Trophoblast cell (in vitro differentiated cells and primary cell): ENCODE data around the gene PTPRCAP.
A peak's percentile ranks its signal among the peaks of the same experiment; 100 is the strongest.

Source experiments
- DNase-seq, 2 donors: peaks; one replicate each; pipeline ENCODE4 v3.0.0-alpha.2; 2016
- H2AFZ ChIP-seq: 2 replicates; pipeline ENCODE4 v1.6.1; 2013; ENCODE audit warnings: low read length, moderate library complexity, mild to moderate bottlenecking; ENCODE audit not compliant: insufficient read depth, poor library complexity
- H2AK5ac ChIP-seq: 2 replicates; pipeline ENCODE4 v1.6.1; 2013; ENCODE audit warnings: mild to moderate bottlenecking, low read length
- H2BK120ac ChIP-seq: 2 replicates; pipeline ENCODE4 v1.6.1; 2013; ENCODE audit warnings: low read length, mild to moderate bottlenecking, moderate library complexity; ENCODE audit not compliant: insufficient read depth, poor library complexity
- H2BK12ac ChIP-seq: 2 replicates; pipeline ENCODE4 v1.6.1; 2013; ENCODE audit warnings: mild to moderate bottlenecking, low read length, moderate library complexity
- H2BK5ac ChIP-seq: 2 replicates; pipeline ENCODE4 v1.6.1; 2013; ENCODE audit warnings: low read length, low read depth, moderate library complexity, mild to moderate bottlenecking; ENCODE audit not compliant: poor library complexity
- H3K14ac ChIP-seq: 2 replicates; pipeline ENCODE4 v1.6.1; 2013; ENCODE audit warnings: mild to moderate bottlenecking, low read length
- H3K18ac ChIP-seq: 2 replicates; pipeline ENCODE4 v1.6.1; 2013; ENCODE audit warnings: mild to moderate bottlenecking, low read length
- H3K23ac ChIP-seq: 2 replicates; pipeline ENCODE4 v1.6.1; 2013; ENCODE audit warnings: low read length
- H3K27ac ChIP-seq: 2 replicates; pipeline ENCODE4 v1.5.1; 2013; ENCODE audit warnings: low read depth, mild to moderate bottlenecking, inconsistent platforms, low read length, moderate library complexity
- H3K27me3 ChIP-seq: 2 replicates; pipeline ENCODE4 v1.6.1; 2013; ENCODE audit warnings: inconsistent platforms, mild to moderate bottlenecking, low read length, moderate library complexity; ENCODE audit not compliant: insufficient read depth
- H3K36me3 ChIP-seq, 2 experiments: 1 replicate in 1 of 2; 2 replicates in 1 of 2; pipeline ENCODE4 v1.6.1; 2013; ENCODE audit warnings: low read length in 2 of 2, mild to moderate bottlenecking in 2 of 2, moderate library complexity in 1 of 2; ENCODE audit not compliant: insufficient read depth in 2 of 2, control insufficient read depth in 1 of 2
- H3K4ac ChIP-seq: 2 replicates; pipeline ENCODE4 v1.6.1; 2013; ENCODE audit warnings: low read depth, mild to moderate bottlenecking, low read length, moderate library complexity
- H3K4me1 ChIP-seq, 2 experiments: 1 replicate in 1 of 2; 2 replicates in 1 of 2; pipeline ENCODE4 v1.6.1; 2013; ENCODE audit warnings: low read length in 2 of 2, mild to moderate bottlenecking in 2 of 2, moderate library complexity in 1 of 2; ENCODE audit not compliant: insufficient read depth in 2 of 2, control insufficient read depth in 1 of 2
- H3K4me2 ChIP-seq: 2 replicates; pipeline ENCODE4 v1.6.1; 2013; ENCODE audit warnings: inconsistent platforms, mild to moderate bottlenecking, low read length, moderate library complexity
- H3K4me3 ChIP-seq: 2 replicates; pipeline ENCODE4 v1.5.1; 2013; ENCODE audit warnings: mild to moderate bottlenecking, low read depth, low read length, inconsistent platforms
- H3K79me1 ChIP-seq: one replicate; pipeline ENCODE4 v1.6.1; 2013; ENCODE audit warnings: low read length
- H3K79me2 ChIP-seq: 2 replicates; pipeline ENCODE4 v1.6.1; 2013; ENCODE audit warnings: low read length, mild to moderate bottlenecking; ENCODE audit not compliant: control insufficient read depth, insufficient read depth, poor library complexity
- H3K9ac ChIP-seq: 2 replicates; pipeline ENCODE4 v1.6.1; 2013; ENCODE audit warnings: mild to moderate bottlenecking, low read length
- H3K9me3 ChIP-seq: 2 replicates; pipeline ENCODE4 v1.6.1; 2013; ENCODE audit warnings: low read depth, mild to moderate bottlenecking, control low read depth, inconsistent platforms, low read length; ENCODE audit not compliant: insufficient read depth
- H4K12ac ChIP-seq: 2 replicates; pipeline ENCODE4 v1.6.1; 2013; ENCODE audit warnings: low read depth, mild to moderate bottlenecking, low read length, moderate library complexity
- H4K8ac ChIP-seq: 2 replicates; pipeline ENCODE4 v1.6.1; 2013; ENCODE audit warnings: low read depth, mild to moderate bottlenecking, low read length, moderate library complexity
- H4K91ac ChIP-seq: one replicate; pipeline ENCODE4 v1.6.1; 2013; ENCODE audit warnings: low read depth, mild to moderate bottlenecking, low read length, moderate library complexity
- WGBS: extraction: QIAGEN DNeasy Blood & Tissue Kit; methylation state at CpG from one replicate; pipeline ENCODE4 v1.1.7; 2013; ENCODE audit warnings: missing lambda C conversion rate; ENCODE audit not compliant: insufficient read length, insufficient coverage; ENCODE audit errors: extremely low coverage; 5-methylcytosine and 5-hydroxymethylcytosine counted together

PTPRCAP gene

GRCh38 chr11:67393990-67394389 is 43.5 kb downstream of the PTPRCAP start:
- H3K79me2 ChIP-seq, result peaks cover 6% of the 10 kb centered on the region
- H2BK12ac ChIP-seq, result no peak overlapping the region
- no peak overlapping the region for H4K91ac ChIP-seq
- H3K36me3 ChIP-seq, result peaks cover 37 to 46% of the 10 kb centered on the region in 2 experiments
- no peak overlapping the region for H3K4me3 ChIP-seq
- H3K4ac ChIP-seq, result no peak overlapping the region
- H2BK120ac ChIP-seq, result no peak overlapping the region
- no peak overlapping the region for H2AFZ ChIP-seq
- H3K9me3 ChIP-seq, result no peaks in the 10 kb centered on the region
- H3K27me3 ChIP-seq, result no peaks in the 10 kb centered on the region
- no peak overlapping the region for H3K27ac ChIP-seq
- no peak overlapping the region for H3K18ac ChIP-seq
- no peak overlapping the region for H2AK5ac ChIP-seq
- no peak overlapping the region for H3K4me2 ChIP-seq
- no peak overlapping the region for H3K9ac ChIP-seq
- no peak overlapping the region for H3K23ac ChIP-seq
- peaks cover 6 to 10% of the 10 kb centered on the region in 2 experiments for H3K4me1 ChIP-seq
- peaks cover 7% of the 10 kb centered on the region for H3K79me1 ChIP-seq
- H4K8ac ChIP-seq, result no peak overlapping the region
- WGBS, result no CpG with 5 or more reads among the region's 5 CpGs
- H2BK5ac ChIP-seq, result no peak overlapping the region
- DNase-seq, result no peak
- H4K12ac ChIP-seq, result no peak overlapping the region
- no peak overlapping the region for H3K14ac ChIP-seq

DNA sequence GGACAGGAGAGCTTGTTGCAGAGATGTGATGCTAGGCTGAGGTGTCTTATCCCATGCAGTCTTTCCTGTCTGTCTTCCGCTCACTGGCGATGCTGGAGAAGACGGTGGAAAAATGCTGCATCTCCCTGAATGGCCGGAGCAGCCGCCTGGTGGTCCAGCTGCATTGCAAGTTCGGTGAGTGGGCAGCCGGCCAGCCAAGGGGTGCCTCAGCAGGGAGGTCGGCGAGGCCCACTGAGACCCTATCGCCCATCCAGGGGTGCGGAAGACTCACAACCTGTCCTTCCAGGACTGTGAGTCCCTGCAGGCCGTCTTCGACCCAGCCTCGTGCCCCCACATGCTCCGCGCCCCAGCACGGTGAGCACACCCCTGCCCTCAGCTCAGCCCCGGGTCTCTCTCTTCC is 44.0 kb downstream of the PTPRCAP start:
- no CpG with 5 or more reads among the region's 18 CpGs for WGBS

GRCh38 chr11:67392183-67392715 is 45.2 kb downstream of the PTPRCAP start:
- peak in 1 of 2 donors; percentile 21 for DNase-seq
- no peak overlapping the region for H4K12ac ChIP-seq
- peak overlapping the region; percentile 3 for H2AK5ac ChIP-seq
- peak overlapping the region; percentile 71 for H2AFZ ChIP-seq
- peak overlapping the region; percentile 54 for H3K18ac ChIP-seq
- peaks cover 6% of the 10 kb centered on the region for H3K79me2 ChIP-seq
- H3K4me3 ChIP-seq, result peak overlapping the region; percentile 89
- H4K91ac ChIP-seq, result peak overlapping the region; percentile 28
- no CpG with 5 or more reads among the region's 31 CpGs for WGBS
- no peak overlapping the region for H3K23ac ChIP-seq
- no peaks in the 10 kb centered on the region for H3K27me3 ChIP-seq
- H3K14ac ChIP-seq, result peak overlapping the region; percentile 69
- H2BK5ac ChIP-seq, result no peak overlapping the region
- H3K9ac ChIP-seq, result peak overlapping the region; percentile 84
- H3K36me3 ChIP-seq, result peaks cover 20 to 28% of the 10 kb centered on the region in 2 experiments
- peak overlapping the region; percentile 30 for H3K4ac ChIP-seq
- peak overlapping the region; percentile 92 for H3K4me2 ChIP-seq
- H2BK12ac ChIP-seq, result no peak overlapping the region
- peaks cover 6 to 10% of the 10 kb centered on the region in 2 experiments for H3K4me1 ChIP-seq
- H3K27ac ChIP-seq, result no peak overlapping the region
- H3K79me1 ChIP-seq, result peaks cover 7% of the 10 kb centered on the region
- peak overlapping the region; percentile 62 for H2BK120ac ChIP-seq
- H3K9me3 ChIP-seq, result no peaks in the 10 kb centered on the region
- H4K8ac ChIP-seq, result peak overlapping the region; percentile 84

More for the DNA sequence above, 44.0 kb downstream of the PTPRCAP start:
- no peak overlapping the region for H3K4me3 ChIP-seq
- no peak overlapping the region for H2BK12ac ChIP-seq
- no peak overlapping the region for H4K8ac ChIP-seq
- no peak overlapping the region for H2AK5ac ChIP-seq
- H3K14ac ChIP-seq, result no peak overlapping the region
- no peak overlapping the region for H3K4ac ChIP-seq
- H3K23ac ChIP-seq, result no peak overlapping the region
- peaks cover 6% of the 10 kb centered on the region for H3K79me2 ChIP-seq
- no peak overlapping the region for H4K12ac ChIP-seq
- no peak overlapping the region for H2AFZ ChIP-seq
- H3K9me3 ChIP-seq, result no peaks in the 10 kb centered on the region
- H3K4me1 ChIP-seq, result peaks cover 6 to 10% of the 10 kb centered on the region in 2 experiments
- H2BK120ac ChIP-seq, result no peak overlapping the region
- H2BK5ac ChIP-seq, result no peak overlapping the region
- no peak for DNase-seq
- no peaks in the 10 kb centered on the region for H3K27me3 ChIP-seq
- H3K27ac ChIP-seq, result no peak overlapping the region
- no peak overlapping the region for H4K91ac ChIP-seq
- H3K18ac ChIP-seq, result no peak overlapping the region
- no peak overlapping the region for H3K9ac ChIP-seq
- H3K79me1 ChIP-seq, result peaks cover 7% of the 10 kb centered on the region
- peaks cover 31 to 40% of the 10 kb centered on the region in 2 experiments for H3K36me3 ChIP-seq
- H3K4me2 ChIP-seq, result no peak overlapping the region

DNA sequence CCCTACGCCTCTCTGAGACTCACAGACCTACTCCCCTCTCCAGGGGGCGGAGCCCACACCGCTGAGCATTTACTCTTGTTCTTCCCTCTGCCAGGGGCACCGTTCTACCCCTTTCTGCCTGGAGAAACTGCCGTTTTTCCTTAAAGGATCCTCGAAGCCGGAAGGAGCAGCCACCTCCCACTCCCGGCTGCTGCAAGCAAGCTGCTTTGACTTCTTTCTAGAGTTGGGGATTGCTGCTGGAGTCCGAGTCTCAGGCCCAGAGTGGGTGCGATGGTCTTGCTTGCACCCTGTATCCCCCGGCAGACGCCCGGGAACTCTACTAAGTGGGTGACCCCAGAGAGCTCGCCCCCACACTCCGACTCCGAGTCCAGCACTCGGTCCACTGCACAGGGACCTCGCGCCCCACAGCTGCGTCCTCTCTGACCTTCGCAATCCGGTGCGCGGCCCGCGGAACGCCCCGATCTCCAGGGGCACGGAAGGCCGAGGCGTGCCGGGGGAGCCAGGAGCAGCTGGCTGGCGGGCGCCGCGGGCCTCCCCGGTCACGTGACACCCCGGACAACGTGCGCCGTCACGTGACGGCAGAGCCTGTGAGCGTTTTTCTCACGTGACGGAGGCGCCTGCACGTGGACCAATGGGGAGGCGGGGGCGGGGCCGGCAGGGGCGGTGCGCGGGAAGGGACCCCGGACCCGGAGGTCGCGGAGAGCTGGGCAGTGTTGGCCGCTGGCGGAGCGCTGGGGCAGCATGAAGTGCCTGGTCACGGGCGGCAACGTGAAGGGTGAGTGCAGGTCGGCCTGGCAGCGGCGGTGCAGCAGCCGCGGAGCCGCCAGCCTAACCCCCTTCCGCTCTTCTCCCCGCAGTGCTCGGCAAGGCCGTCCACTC is 45.9 kb downstream of the PTPRCAP start, which contains the start of gene RAD9A:
TSS of gene RAD9A (plus strand) at position 683 of the 879 bp plus-strand sequence. CDS start at position 742, 59 bp downstream.
- Histone ChIP-seq H4K12ac (peak within 1 kb of the TSS; percentile 71), H2AK5ac (peak within 1 kb of the TSS; percentile 3), H3K4ac (peak within 1 kb of the TSS; percentile 30), H3K4me3 (peak within 1 kb of the TSS; percentile 89), H3K79me1 (peaks cover 7% of the 10 kb centered on the region), H2AFZ (peak within 1 kb of the TSS; percentile 71), H3K4me1 (peaks cover 9 to 10% of the 10 kb centered on the region in 2 experiments), H3K9ac (peak within 1 kb of the TSS; percentile 84), H2BK120ac (peak within 1 kb of the TSS; percentile 62), H4K8ac (peak within 1 kb of the TSS; percentile 84), H3K18ac (peak within 1 kb of the TSS; percentile 54), H3K23ac (no peak within 1 kb of the TSS), H2BK5ac (peak within 1 kb of the TSS; percentile 59), H3K14ac (peak within 1 kb of the TSS; percentile 70), H2BK12ac (no peak within 1 kb of the TSS), H3K79me2 (peaks cover 6% of the 10 kb centered on the region), H3K9me3 (no peaks in the 10 kb centered on the region), H3K36me3 (peaks cover 18 to 22% of the 10 kb centered on the region in 2 experiments), H3K27ac (peak within 1 kb of the TSS; percentile 18), H4K91ac (peak within 1 kb of the TSS; percentile 86), H3K4me2 (peak within 1 kb of the TSS; percentile 92), H3K27me3 (no peaks in the 10 kb centered on the region)
- no CpG with 5 or more reads among the region's 75 CpGs for WGBS
- peak; percentile 92 to 96 for DNase-seq
